ENCODE measurements around the gene TRAM2. TPM values are rescaled to one million over a fixed set of nuclear protein-coding genes. Genes with fewer than 3 reads are reported as not detected.

TRAM2 gene
- polyA plus RNA-seq, 1 experiment: 152 TPM

GRCh38 chr6:52502306-52503029, 74.4 kb downstream of the TRAM2 start:
- TF ChIP-seq CTCF (IDR thresholded peaks at IDR 0.05; ENCODE audit: low read depth, low read length): no peak
- no peak overlapping the region for H3K27ac ChIP-seq (ENCODE audit: low read depth, low read length)
- ChIA-PET CTCF (no interaction called here), POLR2A (no interaction called here)
- no peak overlapping the region for H3K4me3 ChIP-seq (ENCODE audit: low read depth, low read length)
- DNase-seq (ENCODE audit: low read depth, low spot score): no peak
- H3K9me3 ChIP-seq (ENCODE audit: control insufficient read depth, insufficient read depth, low read length): peaks cover 4% of the 10 kb centered on the region; the same call in 1 of the 2 replicates
- H3K27me3 ChIP-seq (ENCODE audit: control insufficient read depth, insufficient read depth, low read length): no peaks in the 10 kb centered on the region

GRCh38 chr6:52500238-52501129, 76.4 kb downstream of the TRAM2 start:
- ChIA-PET POLR2A (no interaction called here), CTCF (interaction anchor here (0.7 kb wide), 1 partner anchor 101 kb away, joined by 5 read pairs; no protein-coding TSS in a partner anchor)
- H3K27me3 ChIP-seq (ENCODE audit: control insufficient read depth, insufficient read depth, low read length): no peaks in the 10 kb centered on the region
- H3K4me3 ChIP-seq (ENCODE audit: low read depth, low read length): no peak overlapping the region
- TF ChIP-seq CTCF (IDR thresholded peaks at IDR 0.05; ENCODE audit: low read depth, low read length): no peak
- H3K9me3 ChIP-seq (ENCODE audit: control insufficient read depth, insufficient read depth, low read length): peaks cover 4% of the 10 kb centered on the region; the same call in 1 of the 2 replicates
- DNase-seq (ENCODE audit: low read depth, low spot score): no peak
- peak overlapping the region; percentile 52 for H3K27ac ChIP-seq (ENCODE audit: low read depth, low read length)

- Histone ChIP-seq H3K9me3 (ENCODE audit: control insufficient read depth, insufficient read depth, low read length) (peaks cover 4% of the 10 kb centered on the region; the same call in 1 of the 2 replicates), H3K4me3 (ENCODE audit: low read depth, low read length) (no peak overlapping the region), H3K27me3 (ENCODE audit: control insufficient read depth, insufficient read depth, low read length) (no peaks in the 10 kb centered on the region), H3K27ac (ENCODE audit: low read depth, low read length) (peak overlapping the region; percentile 75)
- DNase-seq (ENCODE audit: low read depth, low spot score): no peak
- ChIA-PET POLR2A (interaction anchor here (1.0 kb wide), 1 partner anchor 80 kb away, joined by 7 read pairs; the partner anchor contains the start of gene EFHC1), CTCF (interaction anchor here (0.7 kb wide), 1 partner anchor 83 kb away, joined by 3 read pairs; no protein-coding TSS in a partner anchor)
- TF ChIP-seq CTCF (IDR thresholded peaks at IDR 0.05; ENCODE audit: low read depth, low read length): no peak
These were observed 77.1 kb downstream of the TRAM2 start for GRCh38 chr6:52499681-52500236.

- H3K27me3 ChIP-seq (ENCODE audit: control insufficient read depth, insufficient read depth, low read length): no peaks in the 10 kb centered on the region
- CTCF ChIA-PET: interaction anchor here (0.7 kb wide), 1 partner anchor 82 kb away, joined by 3 read pairs; no protein-coding TSS in a partner anchor
- POLR2A ChIA-PET: interaction anchor here (1.0 kb wide), 1 partner anchor 79 kb away, joined by 7 read pairs; the partner anchor contains the start of gene EFHC1
- H3K27ac ChIP-seq (ENCODE audit: low read depth, low read length): peak overlapping the region; percentile 75
- no peak for DNase-seq (ENCODE audit: low read depth, low spot score)
- TF ChIP-seq CTCF (IDR thresholded peaks at IDR 0.05; ENCODE audit: low read depth, low read length): no peak
- no peaks in the 10 kb centered on the region for H3K9me3 ChIP-seq (ENCODE audit: control insufficient read depth, insufficient read depth, low read length)
- no peak overlapping the region for H3K4me3 ChIP-seq (ENCODE audit: low read depth, low read length)
These were observed 77.8 kb downstream of the TRAM2 start for GRCh38 chr6:52499026-52499425.

All from AG04450 (cell line).